Stimulated activated CD8-positive, alpha-beta memory T cell treated with anti-CD3 and anti-CD28 coated beads, Interleukin-7, amount 100 ng/mL, for 1 hour (primary cell): ENCODE results near the gene GRID1.

Experiments used
- DNase-seq, 2 donors: peaks; one replicate each; pipeline ENCODE4 v3.0.0-alpha.2; 2020; ENCODE audit warnings: low read depth in 2 of 2

Gene GRID1

DNA sequence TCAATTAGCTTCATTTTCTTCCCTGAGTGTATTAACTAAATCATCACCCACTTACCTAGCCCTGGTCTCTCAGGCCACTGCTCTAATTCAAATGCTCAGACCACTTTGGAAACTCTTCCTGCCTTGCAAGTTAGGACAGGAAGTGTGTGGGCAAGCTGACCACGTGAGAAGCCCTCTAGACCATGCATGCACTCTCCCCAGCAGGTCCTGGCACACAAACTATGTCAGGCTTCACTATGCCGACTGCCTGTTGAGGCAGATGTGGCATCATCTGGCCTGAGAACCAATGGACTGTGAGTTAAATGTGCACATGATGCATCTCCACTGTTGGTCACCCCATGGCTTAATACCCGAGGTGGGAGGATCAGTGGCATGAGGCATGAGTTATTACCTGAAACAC is 439.6 kb downstream of the GRID1 start:
- no peak for DNase-seq

DNA sequence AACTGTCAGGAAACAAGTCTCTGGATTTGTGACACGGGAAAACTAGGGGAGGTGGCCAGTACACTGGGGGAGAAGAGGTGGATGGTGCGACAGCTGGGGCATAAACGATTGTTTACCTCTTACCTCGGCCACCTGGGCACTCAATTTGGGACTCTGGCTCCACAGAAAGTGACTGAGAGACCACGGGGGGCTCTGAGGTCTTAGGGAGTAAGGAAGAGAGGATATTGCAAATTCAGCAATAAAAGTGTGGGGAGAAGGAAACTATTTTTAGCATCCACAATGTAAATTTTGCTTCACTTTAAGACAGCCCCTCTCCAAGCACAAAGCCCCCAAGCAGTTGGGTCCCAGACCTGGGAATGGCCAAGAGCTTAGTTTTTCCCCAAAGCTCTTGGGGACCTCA is 440.5 kb downstream of the GRID1 start:
- DNase-seq, result no peak

DNA sequence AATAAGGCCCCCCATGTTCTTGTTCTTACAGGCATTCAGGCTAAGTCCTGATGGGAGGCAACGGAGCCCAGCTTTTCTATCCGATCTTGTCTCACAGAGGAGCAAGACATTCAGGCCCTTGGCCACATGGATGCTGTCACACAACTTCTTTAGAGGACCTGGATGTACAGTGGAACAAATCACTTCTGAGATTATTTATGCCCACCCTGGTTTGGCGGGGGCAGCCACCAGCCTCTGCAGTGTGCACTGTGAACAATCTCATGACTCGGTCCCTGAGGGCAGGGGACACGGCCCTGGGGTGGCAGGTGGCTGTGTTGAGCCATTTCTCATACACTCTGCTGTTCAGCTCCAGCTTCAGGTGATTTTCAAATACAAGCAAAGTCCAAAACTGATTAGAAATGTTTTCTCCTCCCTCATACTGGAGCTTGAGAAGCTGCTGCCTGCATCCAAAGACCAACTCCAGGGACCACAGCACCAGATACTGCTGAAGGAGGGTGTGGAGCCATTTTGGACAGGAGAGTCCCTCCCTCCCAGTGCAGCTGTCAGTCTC is 441.3 kb downstream of the GRID1 start:
- no peak for DNase-seq

DNA sequence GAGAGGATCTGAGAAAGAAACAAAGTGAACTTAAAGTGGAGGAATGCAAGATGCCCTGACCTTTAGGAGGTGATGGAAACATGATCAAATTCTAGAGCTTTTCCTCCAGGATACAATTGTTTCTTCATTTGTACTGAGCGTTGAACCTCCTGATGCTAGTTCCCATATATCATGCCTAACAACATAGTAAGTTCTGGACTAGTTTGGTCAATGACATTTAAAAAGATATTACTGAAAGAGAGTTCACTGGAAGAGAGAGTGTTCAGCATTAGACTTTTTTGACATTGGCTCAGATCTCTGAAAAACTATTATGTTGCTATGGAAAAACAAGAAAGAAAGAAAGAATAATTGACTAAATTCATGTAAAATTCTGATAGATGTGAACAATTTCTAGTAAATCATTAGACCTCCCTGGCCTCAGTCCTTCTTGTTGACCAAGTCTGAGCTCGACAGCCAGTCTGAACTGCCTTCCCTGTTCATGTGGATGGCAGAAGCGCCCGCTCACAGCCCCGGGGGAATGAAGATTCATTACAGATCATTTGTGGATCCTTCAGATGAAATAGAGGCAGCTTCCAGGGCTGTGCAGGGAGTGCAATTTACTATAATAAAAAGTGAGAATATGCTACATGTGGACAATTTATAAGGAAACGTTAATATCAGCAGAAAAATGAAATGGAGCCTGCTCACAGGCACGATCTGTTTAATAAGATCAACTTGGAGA is 442.1 kb downstream of the GRID1 start:
- no peak for DNase-seq

DNA sequence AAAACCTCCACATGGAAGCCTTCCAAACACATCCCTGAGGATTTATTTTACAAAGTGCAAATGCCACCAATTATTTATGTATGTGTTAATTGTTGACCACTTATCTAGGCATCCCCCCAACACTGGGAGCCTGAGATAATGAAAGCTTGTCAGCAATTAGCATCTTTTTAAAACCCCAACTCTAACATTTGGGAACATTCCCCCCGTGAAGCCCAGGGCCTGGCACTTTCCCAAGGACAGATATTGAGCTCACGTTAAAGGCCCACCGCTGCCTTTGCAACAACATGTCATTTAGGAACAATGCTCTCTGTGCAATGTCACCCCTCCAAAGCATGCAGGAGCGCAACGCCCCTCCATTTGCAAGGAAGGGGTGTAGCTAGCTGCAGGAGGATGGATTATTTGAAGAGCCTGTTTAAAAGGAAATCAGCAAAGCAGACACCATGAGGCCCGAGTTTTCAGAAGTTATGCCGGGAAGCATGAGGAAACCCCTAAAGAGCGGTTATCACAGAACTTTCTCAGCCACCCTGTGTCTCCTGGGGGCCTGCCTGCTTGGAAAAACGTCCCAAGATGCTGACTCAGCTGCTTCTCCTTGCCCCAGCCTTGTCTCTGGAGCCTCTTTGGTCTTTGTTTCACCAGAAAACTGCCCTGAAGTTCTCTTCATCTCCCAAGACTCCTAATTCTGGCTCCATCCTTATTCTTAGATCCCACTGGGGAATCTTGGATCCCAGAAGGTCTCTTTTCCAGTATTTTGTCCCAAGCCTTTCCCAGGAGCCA is 444.1 kb downstream of the GRID1 start:
- no peak for DNase-seq

DNA sequence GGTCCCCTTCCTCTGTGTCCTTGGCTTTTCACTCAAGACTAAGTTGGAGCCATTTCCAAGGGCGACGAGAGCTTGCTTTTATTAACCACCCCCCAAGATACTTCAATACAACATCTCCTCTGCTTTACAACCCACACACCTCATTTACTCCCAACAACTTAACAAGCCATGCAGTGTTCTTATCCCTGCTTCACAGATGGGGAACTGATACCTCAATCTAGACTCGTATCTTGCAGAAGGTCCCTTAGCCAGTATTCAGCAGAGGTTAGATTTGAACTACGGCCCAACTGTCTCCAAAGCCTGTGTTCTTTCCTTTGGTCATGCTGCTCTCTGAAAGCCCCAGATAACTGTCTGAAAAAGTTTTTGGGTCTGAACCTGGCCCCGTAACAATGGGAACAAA is 444.8 kb downstream of the GRID1 start:
- no peak for DNase-seq

DNA sequence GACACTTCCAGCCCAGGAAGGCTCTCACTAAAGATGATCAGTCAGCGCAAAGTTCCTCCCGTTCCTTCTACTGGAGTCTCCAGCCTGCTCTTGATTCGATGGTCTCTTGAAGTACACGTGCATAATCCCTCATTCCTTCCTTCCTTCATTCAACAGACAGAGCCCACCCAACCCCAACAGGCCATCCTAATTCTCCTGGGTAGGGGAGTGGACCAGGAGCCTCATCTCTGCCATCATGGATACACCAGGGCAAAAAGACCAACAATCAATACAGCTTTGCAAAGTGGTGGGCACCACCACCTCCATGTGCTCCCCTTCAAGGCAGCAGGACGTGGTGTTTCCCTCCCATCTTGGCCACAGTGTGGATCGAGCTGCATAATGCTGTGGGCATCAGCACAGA is 446.3 kb downstream of the GRID1 start:
- DNase-seq, result no peak

DNA sequence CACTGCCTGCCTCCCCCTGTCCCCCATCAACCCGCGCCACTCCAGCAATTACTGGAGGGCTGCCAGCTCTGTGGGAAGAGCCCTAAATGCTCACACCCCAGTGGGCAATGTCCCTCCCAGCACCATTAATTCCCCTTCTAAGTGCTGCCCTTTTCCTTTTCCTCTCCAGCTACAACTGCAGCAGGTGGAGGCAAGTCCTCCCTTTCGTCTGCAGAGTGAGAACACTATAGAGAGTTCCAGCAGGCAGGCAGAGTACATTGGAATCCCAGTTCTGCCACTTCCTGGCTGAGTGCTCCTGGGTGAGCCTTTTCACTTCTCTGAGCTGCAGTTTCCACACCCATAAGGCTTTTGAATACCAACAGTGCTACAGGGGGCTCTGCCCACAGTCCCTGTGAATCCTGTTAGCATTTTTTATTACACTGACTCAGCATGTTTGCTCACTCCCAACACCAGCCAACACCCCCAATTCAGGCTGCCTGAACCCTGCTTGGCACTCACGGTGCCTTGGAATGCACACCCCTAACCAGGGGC is 447.0 kb downstream of the GRID1 start:
- no peak for DNase-seq

DNA sequence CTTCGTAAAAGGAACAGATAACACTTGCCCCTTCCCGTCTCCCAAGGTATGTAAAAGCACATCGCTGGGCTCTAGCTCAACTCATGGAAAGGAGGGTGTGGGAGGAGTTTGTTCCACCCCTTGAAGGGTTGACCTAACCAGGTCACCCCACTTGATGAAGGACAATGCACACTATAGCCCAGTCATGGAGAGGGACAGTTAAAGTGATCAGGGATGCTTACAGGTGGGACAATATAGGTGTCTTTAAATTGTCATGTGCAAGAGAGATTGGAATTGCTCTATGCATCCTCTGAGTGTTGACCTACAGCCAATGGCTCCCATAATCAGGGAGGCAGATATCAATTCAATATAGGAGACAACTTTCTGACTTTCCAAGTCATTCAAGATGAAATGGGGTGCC is 448.2 kb downstream of the GRID1 start:
- DNase-seq, result no peak

DNA sequence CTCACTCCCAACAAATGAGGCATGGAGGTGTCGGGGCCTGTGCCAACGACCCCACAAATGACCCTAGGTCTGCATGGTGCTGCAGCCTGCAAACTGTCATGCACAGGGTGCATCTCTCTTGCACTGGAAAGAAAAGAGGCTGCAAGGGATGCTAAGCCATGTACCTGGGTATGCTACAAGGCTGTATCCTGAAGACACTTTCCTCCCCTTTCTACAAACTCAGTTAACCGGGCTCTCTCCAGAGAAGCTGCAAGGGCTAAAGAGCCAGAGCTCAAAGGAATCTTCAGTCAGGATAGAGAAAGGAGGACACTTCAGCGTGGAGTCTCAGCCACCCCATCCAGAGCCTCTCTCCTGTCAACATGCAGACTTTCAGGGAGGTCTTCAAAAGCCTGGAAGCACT is 449.0 kb downstream of the GRID1 start:
- no peak for DNase-seq

DNA sequence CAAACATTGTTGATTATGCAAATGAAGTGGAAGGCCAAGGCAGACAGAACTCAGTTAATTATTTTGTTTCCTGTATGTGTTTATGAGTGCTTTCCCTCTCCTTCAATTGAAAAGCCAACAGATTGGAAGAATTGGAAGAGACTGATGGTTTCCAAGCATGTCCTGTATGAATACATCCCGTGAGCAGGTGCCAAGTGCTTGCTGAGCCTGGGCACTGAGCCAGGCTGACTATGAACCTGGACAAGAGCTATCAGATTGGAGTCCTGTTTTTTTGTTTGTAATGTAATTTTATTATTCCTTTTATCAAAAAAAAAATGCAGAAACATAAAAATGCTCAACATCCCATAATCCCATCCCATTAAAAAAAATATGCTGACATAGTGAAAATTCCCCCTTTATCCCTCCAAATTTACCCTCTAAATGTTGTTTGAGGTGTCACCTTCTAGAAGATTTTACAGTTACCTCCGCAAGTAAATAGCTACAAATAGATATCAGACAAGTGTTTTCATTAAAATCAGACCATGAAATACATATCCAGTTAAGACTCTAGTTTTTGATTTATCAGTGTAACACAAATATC is 449.5 kb downstream of the GRID1 start:
- no peak for DNase-seq

DNA sequence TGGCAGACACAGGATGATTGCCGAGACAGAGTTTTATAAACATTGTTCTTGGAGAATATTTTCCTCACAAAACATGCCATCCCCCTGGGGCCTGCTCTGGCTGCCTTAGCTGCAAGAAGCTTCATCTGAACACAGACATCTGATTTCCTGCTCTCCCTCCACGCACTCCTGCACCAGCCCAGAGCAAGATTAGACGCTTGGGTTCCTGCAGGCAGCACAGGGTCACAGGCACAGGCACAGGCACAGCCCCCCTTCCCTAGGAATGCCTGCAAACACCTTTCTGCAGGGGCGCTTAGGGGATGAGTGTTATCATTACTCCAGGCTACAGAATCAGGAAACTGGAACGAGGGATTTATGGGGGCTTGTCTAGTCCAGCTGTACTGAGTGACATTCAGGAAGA is 450.3 kb downstream of the GRID1 start:
- no peak for DNase-seq

DNA sequence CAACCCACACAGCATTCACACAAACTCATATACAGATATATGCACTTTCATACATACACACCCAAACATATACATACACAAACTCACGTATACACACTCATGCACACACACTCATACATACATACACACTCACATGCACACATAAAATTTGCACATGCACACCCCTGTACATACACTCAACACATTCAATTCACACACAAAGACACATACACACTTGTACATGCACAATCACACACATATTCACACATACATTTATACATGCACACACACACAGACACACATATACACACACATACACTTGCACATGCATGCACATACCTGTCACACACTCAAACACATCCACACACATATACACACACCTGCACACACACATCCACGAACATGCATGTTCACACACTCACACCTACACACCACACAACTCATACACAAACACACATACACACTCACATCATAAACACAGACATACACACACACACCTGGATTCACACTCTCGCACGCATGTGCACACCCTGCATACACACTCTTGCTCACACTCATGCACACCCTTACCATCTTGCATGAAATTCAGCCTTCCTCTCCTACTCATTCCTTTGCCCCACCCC is 451.2 kb downstream of the GRID1 start:
- DNase-seq, result no peak

DNA sequence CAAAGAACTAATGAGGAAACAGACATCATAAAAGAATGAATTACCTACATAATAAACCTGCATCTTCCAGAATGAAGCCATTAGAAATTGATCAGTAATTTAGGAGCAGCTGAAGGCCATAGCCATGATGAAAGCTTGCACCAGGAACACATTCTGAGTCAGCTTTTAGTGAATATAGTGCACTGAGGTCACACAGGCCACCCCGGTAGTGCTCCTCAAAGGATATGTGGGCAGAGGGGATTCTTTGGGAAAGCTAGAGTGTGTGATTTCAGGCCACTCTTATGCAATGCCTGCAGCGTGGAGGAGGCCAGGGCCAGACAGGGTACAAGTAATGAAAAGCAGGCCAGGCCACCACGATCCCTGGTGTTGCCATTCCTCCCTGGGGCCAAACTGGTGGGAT is 451.9 kb downstream of the GRID1 start:
- no peak for DNase-seq

DNA sequence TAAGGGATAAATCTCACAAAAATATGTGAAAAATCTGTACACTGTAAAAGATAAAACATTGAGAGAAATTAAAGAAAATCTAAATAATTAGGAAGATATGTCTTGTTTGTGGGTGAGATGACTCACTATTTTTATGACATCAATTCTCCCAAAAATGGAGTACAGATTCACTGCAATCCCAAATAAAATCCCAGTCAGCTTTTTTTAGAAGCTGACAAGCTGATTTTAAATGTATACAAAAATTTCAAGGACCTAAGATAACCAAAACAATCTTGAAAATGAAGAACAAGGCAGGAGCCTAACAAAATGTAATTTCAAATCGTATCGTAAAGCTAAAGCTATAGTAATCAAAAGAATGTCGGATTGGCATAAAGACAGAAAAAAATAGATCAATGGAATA is 458.1 kb downstream of the GRID1 start:
- DNase-seq, result no peak

DNA sequence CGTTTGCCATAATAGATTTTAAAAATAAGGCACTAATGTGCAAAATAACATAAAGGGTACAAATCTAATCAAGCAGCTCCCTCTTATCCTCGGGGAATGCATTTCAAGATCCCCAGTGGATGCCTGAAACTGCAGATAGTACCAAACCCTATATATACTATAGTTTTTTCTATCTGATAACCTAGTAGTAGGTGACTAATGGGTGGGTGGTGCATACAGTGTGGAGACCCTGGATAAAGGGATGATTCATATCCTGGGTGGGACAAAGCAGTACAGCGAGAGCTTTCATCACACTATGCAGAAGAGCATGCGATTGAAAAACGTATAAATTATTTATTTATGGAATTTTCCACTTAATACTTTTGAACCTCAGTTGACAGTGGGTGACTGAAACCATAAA is 464.5 kb downstream of the GRID1 start:
- DNase-seq, result no peak

DNA sequence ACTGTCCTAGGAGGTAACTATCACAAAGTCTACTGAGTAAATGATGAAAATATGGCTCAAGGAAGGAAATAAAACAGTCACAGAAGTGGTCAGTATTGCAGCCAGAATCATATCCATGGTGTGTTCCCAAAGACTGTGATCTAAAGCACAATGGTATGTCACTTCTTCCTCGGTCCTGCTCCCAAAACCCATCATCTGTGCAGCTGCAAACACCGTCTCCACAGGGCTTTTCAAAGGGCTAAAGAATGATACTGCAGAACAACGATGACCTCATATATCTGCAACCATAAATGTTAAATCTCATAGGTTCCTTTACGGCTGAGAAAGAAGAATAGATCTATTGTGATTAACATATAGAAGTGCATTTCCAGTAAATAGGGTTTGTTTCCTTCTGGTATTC is 465.0 kb downstream of the GRID1 start:
- no peak for DNase-seq

DNA sequence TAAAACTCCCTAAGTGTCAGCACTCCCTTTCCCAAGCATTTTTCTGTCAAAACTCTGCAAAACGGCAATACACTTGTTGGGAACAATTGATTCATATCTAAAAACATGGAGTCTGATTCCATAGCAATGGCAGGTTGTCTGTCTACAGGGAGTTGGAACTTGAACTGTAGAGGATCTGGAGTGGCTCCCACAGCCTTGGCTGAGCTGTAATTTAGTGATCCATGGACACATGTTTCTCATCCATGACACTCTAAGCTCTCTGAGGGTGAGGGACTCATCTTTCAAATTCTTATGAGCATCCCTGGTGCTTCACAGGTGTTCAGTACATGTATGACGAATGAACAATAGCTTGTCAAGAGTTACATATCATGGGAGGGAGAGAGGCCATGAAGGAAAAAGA is 466.1 kb downstream of the GRID1 start:
- no peak for DNase-seq

DNA sequence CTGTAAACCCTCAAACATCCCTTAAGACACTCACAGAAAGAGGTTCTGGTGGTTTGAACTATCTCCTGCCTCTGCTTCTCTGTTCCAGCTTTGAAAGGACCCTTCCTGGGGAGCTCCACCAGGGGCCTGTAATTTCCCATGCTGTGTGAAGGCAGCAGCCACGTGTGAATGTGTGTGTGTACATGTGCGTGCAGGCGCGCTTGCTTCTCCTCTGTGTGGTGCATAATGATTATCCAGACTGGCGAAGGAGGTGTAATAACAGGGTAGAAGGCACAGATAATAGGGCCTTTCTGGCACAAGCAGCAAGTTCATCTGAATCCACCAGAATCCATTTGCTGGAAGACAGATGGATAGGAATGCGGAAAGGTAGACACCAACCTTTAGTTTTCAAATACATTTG is 466.5 kb downstream of the GRID1 start:
- no peak for DNase-seq

DNA sequence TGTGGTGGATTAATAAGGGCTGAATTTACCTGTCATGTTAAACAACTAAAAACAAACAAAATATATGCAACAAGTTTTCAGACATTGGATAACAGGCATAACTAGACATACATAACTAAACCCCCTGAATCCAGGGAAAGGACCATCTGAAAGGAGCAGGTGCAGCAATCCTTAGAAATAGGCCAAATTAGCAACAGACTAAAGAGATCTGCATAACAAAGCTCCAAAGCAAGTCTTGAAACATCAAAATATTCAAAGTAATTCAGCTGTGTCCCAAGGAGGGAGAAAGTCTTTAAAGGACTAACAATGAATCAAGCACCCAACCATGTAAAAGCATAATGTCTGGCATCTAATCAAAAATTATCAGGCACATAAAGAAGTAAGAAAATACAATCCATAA is 475.1 kb downstream of the GRID1 start:
- no peak for DNase-seq

DNA sequence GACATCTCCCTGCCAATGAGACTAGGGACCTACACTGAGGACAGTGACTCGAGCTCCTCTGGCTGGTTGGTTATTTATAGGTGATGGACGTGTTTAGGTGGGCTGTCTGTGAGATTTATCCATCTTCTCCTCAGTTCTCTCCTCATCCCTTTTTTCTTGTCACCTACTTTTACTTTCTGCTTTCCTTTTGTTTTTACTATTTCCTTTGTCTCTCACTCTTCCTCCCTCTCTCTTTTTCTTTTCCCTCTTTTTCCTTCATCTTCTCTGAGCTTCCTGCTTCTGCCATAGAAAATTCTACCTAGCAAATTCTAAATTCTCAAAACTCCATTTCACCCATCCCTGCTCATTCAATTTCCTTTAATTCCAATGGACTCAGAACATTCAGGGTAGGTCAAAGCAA is 478.0 kb downstream of the GRID1 start:
- no peak for DNase-seq

DNA sequence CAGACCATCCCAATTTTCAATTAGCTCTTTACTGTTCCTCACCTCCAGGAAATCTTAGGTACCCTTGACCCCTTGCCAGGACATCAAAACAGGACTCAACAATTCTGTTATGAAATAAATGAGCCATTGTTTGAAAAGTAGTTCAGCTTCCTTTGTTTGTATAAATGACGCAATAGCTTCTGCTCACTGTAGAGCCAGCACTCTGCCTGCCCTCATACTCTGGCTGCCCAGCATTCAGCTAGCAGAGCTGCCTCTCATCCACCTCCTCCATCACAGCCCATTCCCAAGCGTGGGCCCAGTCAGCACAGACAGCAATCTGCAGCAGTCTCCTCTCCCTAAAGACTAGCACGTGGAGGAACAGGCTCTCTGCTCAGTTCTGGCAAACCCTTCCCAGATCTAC is 478.6 kb downstream of the GRID1 start:
- no peak for DNase-seq
